Measurements from ENCODE around the gene SH3BP4. TPM values are rescaled to one million over a fixed set of nuclear protein-coding genes. Genes with fewer than 3 reads are reported as not detected.

Gene SH3BP4
- total RNA-seq, 1 donor from 2014 or later: 9.6 TPM

DNA sequence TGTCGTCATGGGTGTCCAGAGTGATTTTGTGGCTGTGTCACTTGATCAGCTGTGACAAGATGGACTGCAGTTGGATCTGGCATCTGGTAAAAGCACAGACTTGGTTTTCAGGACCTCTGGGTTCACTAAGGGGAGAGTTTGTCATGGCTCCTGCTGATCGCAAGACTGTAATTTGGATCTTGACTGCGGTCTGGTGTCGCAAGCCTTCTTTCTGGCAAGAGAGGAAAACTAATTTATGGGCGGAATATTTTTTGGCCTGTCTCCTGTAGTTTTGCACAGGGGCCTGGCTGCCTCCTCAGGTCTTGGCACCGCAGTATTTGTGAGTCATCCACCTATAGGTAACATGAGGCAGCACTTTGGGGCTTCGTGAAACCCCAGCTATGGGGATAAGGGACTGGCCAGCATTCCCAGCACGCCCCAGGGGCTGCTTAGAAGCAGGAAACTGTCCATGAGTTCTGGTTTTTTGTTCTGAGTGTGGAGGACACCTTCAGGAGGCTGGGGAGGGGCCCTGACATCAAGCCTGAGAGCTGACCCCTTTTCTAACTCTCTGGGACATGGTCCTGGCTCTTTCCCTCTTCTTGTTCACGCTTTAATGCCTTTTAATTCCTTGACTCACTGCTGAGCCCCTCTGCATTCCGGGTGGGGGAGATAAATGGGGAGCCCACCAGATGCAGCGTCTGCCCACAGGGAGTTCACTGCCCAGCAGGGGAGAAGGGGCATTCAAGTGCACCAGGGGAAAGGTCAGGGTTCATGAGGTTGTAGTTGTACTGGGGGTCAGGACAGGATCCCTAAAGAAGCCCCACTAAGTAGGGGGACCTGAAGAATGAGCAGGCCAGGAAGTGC, 12.2 kb downstream of the SH3BP4 start:
- intact Hi-C loops (cut with micrococcal nuclease): no loop called here
- no peak overlapping the region for H3K27ac ChIP-seq (replicated peaks)
- no peak for DNase-seq

DNA sequence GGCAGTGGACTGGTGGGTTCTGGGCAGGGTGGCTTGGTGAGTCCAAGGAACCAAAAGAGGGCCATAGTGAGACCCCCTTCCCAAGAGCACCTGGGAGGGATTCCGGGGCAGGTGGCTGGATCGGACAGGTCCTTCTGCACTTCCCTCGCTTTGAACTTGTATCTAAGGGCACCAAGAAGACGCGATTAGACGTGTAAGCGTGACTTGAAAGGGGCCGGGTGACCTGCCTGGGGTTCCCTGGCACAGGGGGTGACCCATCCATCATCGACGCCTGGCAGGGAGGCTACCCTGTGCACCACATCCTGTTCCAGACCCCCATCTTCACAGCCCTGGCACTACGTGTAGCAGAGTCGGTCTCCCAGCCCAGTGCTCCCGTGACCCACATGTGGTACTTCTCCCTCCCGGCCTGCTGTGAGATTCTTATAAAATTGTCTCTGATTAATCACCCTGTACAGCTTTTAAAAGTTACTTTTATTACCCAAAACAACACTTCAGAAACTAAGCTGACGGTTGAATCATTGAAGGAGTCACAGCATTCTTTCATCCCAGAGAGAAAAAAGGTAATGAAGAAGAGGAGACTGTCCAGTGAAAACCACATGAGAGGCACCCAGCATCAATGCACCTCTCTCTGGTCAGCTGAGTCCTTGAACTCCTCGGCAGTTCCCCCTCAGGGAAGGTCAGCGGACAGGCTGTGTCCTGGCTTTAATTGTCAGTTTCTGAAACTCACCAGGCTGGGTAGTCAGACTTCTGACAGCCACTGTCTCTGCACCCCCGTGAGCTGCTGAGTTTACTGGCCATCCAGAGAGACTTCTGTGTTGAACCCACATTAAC, 13.0 kb downstream of the SH3BP4 start:
- H3K27ac ChIP-seq (replicated peaks): no peak overlapping the region
- H3K36me3 ChIP-seq: no peaks in the 10 kb centered on the region
- no peaks in the 10 kb centered on the region for H3K9me3 ChIP-seq (replicated peaks)
- H3K4me3 ChIP-seq: no peak overlapping the region
- peaks cover 53% of the 10 kb centered on the region for H3K4me1 ChIP-seq
- TF ChIP-seq, protein P1, sequence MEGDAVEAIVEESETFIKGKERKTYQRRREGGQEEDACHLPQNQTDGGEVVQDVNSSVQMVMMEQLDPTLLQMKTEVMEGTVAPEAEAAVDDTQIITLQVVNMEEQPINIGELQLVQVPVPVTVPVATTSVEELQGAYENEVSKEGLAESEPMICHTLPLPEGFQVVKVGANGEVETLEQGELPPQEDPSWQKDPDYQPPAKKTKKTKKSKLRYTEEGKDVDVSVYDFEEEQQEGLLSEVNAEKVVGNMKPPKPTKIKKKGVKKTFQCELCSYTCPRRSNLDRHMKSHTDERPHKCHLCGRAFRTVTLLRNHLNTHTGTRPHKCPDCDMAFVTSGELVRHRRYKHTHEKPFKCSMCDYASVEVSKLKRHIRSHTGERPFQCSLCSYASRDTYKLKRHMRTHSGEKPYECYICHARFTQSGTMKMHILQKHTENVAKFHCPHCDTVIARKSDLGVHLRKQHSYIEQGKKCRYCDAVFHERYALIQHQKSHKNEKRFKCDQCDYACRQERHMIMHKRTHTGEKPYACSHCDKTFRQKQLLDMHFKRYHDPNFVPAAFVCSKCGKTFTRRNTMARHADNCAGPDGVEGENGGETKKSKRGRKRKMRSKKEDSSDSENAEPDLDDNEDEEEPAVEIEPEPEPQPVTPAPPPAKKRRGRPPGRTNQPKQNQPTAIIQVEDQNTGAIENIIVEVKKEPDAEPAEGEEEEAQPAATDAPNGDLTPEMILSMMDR (IDR thresholded peaks at IDR 0.05; ENCODE audit: borderline replicate concordance): no peak
- no peaks in the 10 kb centered on the region for H3K27me3 ChIP-seq (ENCODE audit: low read depth)
- intact Hi-C loops (cut with micrococcal nuclease): no loop called here
- no peak for DNase-seq

More for the DNA sequence above, 12.2 kb downstream of the SH3BP4 start:
- Histone ChIP-seq H3K9me3 (replicated peaks) (no peaks in the 10 kb centered on the region), H3K27me3 (ENCODE audit: low read depth) (no peaks in the 10 kb centered on the region), H3K36me3 (no peaks in the 10 kb centered on the region), H3K4me3 (no peak overlapping the region), H3K4me1 (peaks cover 46% of the 10 kb centered on the region)
- TF ChIP-seq, protein P1 (IDR thresholded peaks at IDR 0.05; ENCODE audit: borderline replicate concordance): no peak

DNA sequence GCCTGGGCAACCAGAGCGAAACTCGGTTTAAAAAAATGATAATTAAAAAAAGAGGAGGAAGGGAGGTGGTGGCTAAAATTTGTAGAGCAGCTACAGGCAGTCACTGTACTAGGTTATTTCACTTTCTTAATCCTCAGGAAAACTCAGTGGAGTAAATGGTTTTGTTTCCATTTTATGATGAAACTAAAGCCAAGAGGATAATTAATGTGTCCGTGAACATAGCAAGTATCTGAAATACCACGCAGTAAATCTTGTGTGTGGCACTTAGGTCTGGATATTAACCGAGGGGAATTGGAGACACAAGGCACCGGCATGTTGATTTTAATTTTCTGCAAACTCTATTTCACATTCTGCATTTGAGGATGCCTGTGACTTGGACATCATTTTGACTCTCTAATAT, 14.5 kb downstream of the SH3BP4 start:
- intact Hi-C loops (cut with micrococcal nuclease): no loop called here
- peaks cover 46% of the 10 kb centered on the region for H3K4me1 ChIP-seq

DNA sequence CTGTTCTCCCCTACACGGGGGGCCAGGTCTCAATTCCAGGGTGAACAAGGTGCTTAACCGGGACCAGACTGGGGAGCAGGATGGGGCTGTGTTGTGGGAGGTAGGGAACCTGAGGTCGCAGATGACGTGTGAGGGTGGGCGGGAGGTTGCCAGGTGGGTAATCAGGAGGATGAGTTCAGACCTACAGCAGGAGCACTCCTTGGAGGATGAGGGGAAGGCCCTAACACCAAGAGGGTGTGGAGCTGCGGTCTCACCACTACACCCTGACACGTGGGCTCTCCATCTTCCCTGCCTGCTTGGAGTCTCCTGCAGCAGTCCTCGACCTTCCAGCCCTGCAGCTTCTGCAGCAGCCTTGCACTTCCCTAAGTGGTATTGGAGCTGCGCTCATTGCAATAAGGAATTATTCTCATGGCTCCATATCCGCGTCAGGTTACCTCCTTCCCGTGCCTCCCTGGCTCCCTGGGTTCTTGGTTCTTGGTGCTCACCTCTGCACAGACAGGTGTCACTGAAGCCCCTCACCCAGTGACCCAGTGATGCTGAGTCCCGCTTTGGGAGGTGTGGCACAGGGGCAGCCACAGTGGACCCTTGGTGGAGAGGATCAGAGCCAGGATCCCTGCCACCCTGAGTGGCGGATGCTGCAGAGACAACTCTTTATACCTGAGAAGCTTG, 15.5 kb downstream of the SH3BP4 start:
- no peak overlapping the region for H3K27ac ChIP-seq (replicated peaks)
- H3K36me3 ChIP-seq: no peaks in the 10 kb centered on the region
- no peak overlapping the region for H3K4me3 ChIP-seq
- peaks cover 43% of the 10 kb centered on the region for H3K4me1 ChIP-seq
- TF ChIP-seq, protein P1 (IDR thresholded peaks at IDR 0.05; ENCODE audit: borderline replicate concordance): no peak
- DNase-seq: no peak
- intact Hi-C loops (cut with micrococcal nuclease): no loop called here
- no peaks in the 10 kb centered on the region for H3K27me3 ChIP-seq (ENCODE audit: low read depth)
- no peaks in the 10 kb centered on the region for H3K9me3 ChIP-seq (replicated peaks)

More for the DNA sequence above, 14.5 kb downstream of the SH3BP4 start:
- TF ChIP-seq, protein P1 (IDR thresholded peaks at IDR 0.05; ENCODE audit: borderline replicate concordance): no peak
- Histone ChIP-seq H3K27me3 (ENCODE audit: low read depth) (no peaks in the 10 kb centered on the region), H3K27ac (replicated peaks) (no peak overlapping the region), H3K36me3 (no peaks in the 10 kb centered on the region), H3K4me3 (no peak overlapping the region), H3K9me3 (replicated peaks) (no peaks in the 10 kb centered on the region)
- no peak for DNase-seq

DNA sequence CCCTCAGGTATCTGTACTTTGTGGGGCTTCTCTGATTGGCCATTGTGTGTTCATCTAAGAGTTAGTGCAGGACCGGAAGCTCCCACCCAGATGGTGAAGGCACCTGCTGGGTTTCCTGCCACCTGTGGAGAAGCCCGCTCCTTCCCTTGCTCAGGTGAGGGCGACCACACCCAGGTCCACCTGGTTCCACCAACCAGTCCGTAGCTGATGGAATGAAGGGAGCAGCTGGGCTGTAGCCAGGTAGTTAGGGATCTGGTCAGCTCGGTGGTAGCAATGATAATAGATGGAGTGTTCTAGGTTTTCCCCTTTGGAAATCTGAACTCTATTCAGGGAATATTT, 16.0 kb downstream of the SH3BP4 start:
- peaks cover 43% of the 10 kb centered on the region for H3K4me1 ChIP-seq
- no peak for DNase-seq
- TF ChIP-seq, protein P1 (IDR thresholded peaks at IDR 0.05; ENCODE audit: borderline replicate concordance): no peak

More for the DNA sequence above, 16.0 kb downstream of the SH3BP4 start:
- H3K36me3 ChIP-seq: no peaks in the 10 kb centered on the region
- H3K4me3 ChIP-seq: no peak overlapping the region
- intact Hi-C loops (cut with micrococcal nuclease): no loop called here
- H3K9me3 ChIP-seq (replicated peaks): no peaks in the 10 kb centered on the region
- H3K27ac ChIP-seq (replicated peaks): no peak overlapping the region
- H3K27me3 ChIP-seq (ENCODE audit: low read depth): no peaks in the 10 kb centered on the region
